HepG2 (cell line): Measurements from ENCODE around the gene ETFRF1.

Experiments
- AKNA ChIP-seq: sonication (generic); formaldehyde crosslinking; IDR thresholded peaks from 2 replicates; pipeline ENCODE4 v1.4.0; 2020; ENCODE audit warnings: missing genetic modification reagents, borderline replicate concordance
- CEBPB ChIP-seq: IDR thresholded peaks from 2 replicates; pipeline ENCODE4 v1.6.1; 2011; ENCODE audit warnings: low read depth, low read length, improper control_type of control experiment, borderline replicate concordance
- CTCF ChIP-seq: sonication (generic); formaldehyde crosslinking; IDR thresholded peaks from 2 replicates; pipeline ENCODE4 v1.5.0; 2020; ENCODE audit warnings: mild to moderate bottlenecking, missing genetic modification reagents, moderate library complexity
- FOXK2 ChIP-seq: fragments of 450-650 bp; IDR thresholded peaks from 2 replicates; pipeline ENCODE4 v1.6.1; 2016
- HINFP ChIP-seq: sonication (generic); formaldehyde crosslinking; IDR thresholded peaks from 2 replicates; pipeline ENCODE4 v1.4.0; 2020; ENCODE audit warnings: low read depth, mild to moderate bottlenecking, missing genetic modification reagents
- JUND ChIP-seq: sonication (generic); formaldehyde crosslinking; IDR thresholded peaks from 2 replicates; pipeline ENCODE4 v1.8.0; 2022; ENCODE audit warnings: mild to moderate bottlenecking, missing genetic modification reagents
- MED1 ChIP-seq: sonication (generic); formaldehyde crosslinking; IDR thresholded peaks from 2 replicates; pipeline ENCODE4 v1.4.0; 2020; ENCODE audit warnings: missing genetic modification reagents
- PAF1 ChIP-seq: IDR thresholded peaks from 2 replicates; pipeline ENCODE4 v1.6.1; 2016; ENCODE audit warnings: missing genetic modification reagents, missing compliant biosample characterization
- TGIF2 ChIP-seq: IDR thresholded peaks from 2 replicates; pipeline ENCODE4 v1.6.1; 2016; ENCODE audit warnings: control low read depth, missing compliant biosample characterization
- XBP1 ChIP-seq: sonication (generic); formaldehyde crosslinking; IDR thresholded peaks from 2 replicates; pipeline ENCODE4 v1.5.0; 2020; ENCODE audit warnings: missing genetic modification reagents
- ZNF558 ChIP-seq: sonication (generic); formaldehyde crosslinking; IDR thresholded peaks from 2 replicates; pipeline ENCODE4 v1.9.0; 2022; ENCODE audit warnings: mild to moderate bottlenecking, missing genetic modification reagents, borderline replicate concordance

GRCh38 chr12:25248732-25249131, 53.7 kb downstream of the ETFRF1 start:
- TF ChIP-seq MED1 (CRISPR knock-in tag) (no peak), FOXK2 (no peak), PAF1 (no peak), TGIF2 (CRISPR knock-in tag) (no peak), ZNF558 (CRISPR knock-in tag) (no peak), AKNA (no peak), HINFP (CRISPR knock-in tag) (no peak), CTCF (CRISPR knock-in tag) (no peak), JUND (CRISPR knock-in tag) (no peak), XBP1 (CRISPR knock-in tag) (no peak), CEBPB (no peak)
